Activated naive CD8-positive, alpha-beta T cell (primary cell): ENCODE results near the gene LEMD1.

Experiments
- H3K27ac Mint-ChIP-seq: one replicate; pipeline ENCODE4 v1.8.0; 2021; ENCODE audit warnings: mixed read lengths
- H3K27me3 Mint-ChIP-seq: one replicate; pipeline ENCODE4 v1.8.0; 2021; ENCODE audit warnings: mixed read lengths
- H3K36me3 Mint-ChIP-seq: one replicate; pipeline ENCODE4 v1.8.0; 2021; ENCODE audit warnings: mixed read lengths
- H3K4me1 Mint-ChIP-seq: one replicate; pipeline ENCODE4 v1.8.0; 2021; ENCODE audit warnings: low read depth, mixed read lengths
- H3K4me3 Mint-ChIP-seq: one replicate; pipeline ENCODE4 v1.8.0; 2021; ENCODE audit warnings: mild to moderate bottlenecking, mixed read lengths
- H3K9me3 Mint-ChIP-seq: one replicate; pipeline ENCODE4 v1.8.0; 2021; ENCODE audit warnings: low read depth, mixed read lengths

Gene LEMD1

DNA sequence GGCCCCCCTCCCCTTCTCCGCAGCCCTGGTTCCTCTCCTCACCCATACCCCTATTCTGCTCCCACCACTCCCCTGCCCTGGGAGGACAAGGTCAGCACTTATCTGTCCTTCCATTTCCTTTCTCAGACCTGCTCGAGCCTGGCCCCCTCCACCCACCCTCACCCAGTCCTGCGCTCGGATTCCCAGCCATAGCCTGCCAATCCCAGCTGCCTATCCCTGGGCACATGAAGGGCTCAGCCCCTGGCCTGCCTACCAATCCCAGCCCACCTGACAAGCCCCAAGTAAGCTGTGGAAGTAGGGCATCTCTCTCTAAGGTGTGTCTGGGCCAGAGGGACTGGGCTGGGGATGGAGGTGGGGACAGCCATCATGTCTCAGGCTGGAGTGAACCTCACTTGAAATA is 28.6 kb upstream of the LEMD1 start:
- H3K4me3 Mint-ChIP-seq, result no peak overlapping the region
- H3K27me3 Mint-ChIP-seq, result peaks cover 18% of the 10 kb centered on the region
- no peak overlapping the region for H3K27ac Mint-ChIP-seq

GRCh38 chr1:205449750-205450443 is 28.0 kb upstream of the LEMD1 start:
- no peak overlapping the region for H3K27ac Mint-ChIP-seq
- peaks cover 2% of the 10 kb centered on the region for H3K4me1 Mint-ChIP-seq
- no peaks in the 10 kb centered on the region for H3K9me3 Mint-ChIP-seq
- H3K27me3 Mint-ChIP-seq, result peaks cover 18% of the 10 kb centered on the region
- no peaks in the 10 kb centered on the region for H3K36me3 Mint-ChIP-seq
- no peak overlapping the region for H3K4me3 Mint-ChIP-seq

More for the DNA sequence above, 28.6 kb upstream of the LEMD1 start:
- Mint-ChIP-seq H3K36me3 (no peaks in the 10 kb centered on the region), H3K4me1 (peaks cover 2% of the 10 kb centered on the region), H3K9me3 (no peaks in the 10 kb centered on the region)

DNA sequence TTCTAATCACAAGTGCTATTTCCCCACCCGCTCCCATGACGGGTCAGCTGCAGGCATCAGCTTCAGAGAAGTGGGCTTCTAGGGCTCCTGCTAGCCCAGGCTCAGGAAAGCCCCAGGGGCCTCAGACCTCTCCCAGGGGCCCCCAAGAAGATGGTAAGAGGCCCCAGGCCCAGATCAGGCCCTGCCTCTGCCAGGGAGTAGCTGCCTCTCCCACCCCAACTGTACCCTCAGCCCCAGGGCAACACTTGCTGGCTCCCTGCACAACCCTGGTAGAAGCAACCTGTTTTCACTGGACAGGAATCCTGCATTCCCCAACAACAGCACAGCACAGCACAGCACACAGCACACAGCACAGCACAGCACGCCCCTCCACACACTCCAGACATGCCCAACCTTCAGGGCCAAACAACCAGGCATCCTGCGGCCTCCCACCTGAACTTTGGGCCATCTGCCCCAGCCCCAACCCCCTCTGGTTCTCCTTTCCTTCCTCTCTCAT is 27.4 kb upstream of the LEMD1 start:
- Mint-ChIP-seq H3K27me3 (peaks cover 13% of the 10 kb centered on the region), H3K27ac (no peak overlapping the region), H3K4me1 (no peaks in the 10 kb centered on the region), H3K4me3 (no peak overlapping the region), H3K36me3 (no peaks in the 10 kb centered on the region), H3K9me3 (no peaks in the 10 kb centered on the region)

GRCh38 chr1:205448540-205449253 is 26.8 kb upstream of the LEMD1 start:
- Mint-ChIP-seq H3K27me3 (peaks cover 11% of the 10 kb centered on the region), H3K4me1 (no peaks in the 10 kb centered on the region), H3K36me3 (no peaks in the 10 kb centered on the region), H3K9me3 (no peaks in the 10 kb centered on the region), H3K4me3 (no peak overlapping the region), H3K27ac (no peak overlapping the region)

GRCh38 chr1:205447457-205448341 is 25.8 kb upstream of the LEMD1 start:
- H3K4me3 Mint-ChIP-seq, result no peak overlapping the region
- H3K4me1 Mint-ChIP-seq, result no peaks in the 10 kb centered on the region
- no peaks in the 10 kb centered on the region for H3K36me3 Mint-ChIP-seq
- no peak overlapping the region for H3K27ac Mint-ChIP-seq
- H3K9me3 Mint-ChIP-seq, result no peaks in the 10 kb centered on the region
- H3K27me3 Mint-ChIP-seq, result peaks cover 4% of the 10 kb centered on the region

- Mint-ChIP-seq H3K4me1 (peaks cover 1% of the 10 kb centered on the region), H3K27me3 (peaks cover 1% of the 10 kb centered on the region), H3K36me3 (no peaks in the 10 kb centered on the region), H3K27ac (no peak overlapping the region), H3K9me3 (no peaks in the 10 kb centered on the region), H3K4me3 (no peak overlapping the region)
Observed at GRCh38 chr1:205446828-205447227, 25.0 kb upstream of the LEMD1 start.

DNA sequence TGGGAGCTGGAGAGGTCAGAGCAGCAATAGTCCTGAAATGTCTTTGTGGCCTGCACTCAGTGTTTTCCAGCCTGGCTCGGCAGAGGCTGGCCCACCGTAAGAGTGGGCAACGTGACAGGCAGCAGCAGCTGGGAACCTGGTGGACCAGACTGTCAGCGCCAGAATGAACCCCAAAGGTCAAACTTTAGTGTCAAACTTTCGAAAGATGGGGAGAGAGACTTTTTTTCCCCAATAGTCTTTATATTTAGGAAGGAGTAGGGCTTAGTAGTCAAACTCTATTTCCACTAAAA is 23.7 kb upstream of the LEMD1 start:
- Mint-ChIP-seq H3K27ac (no peak overlapping the region), H3K36me3 (no peaks in the 10 kb centered on the region), H3K4me1 (peaks cover 14% of the 10 kb centered on the region), H3K27me3 (no peaks in the 10 kb centered on the region), H3K9me3 (no peaks in the 10 kb centered on the region), H3K4me3 (no peak overlapping the region)

GRCh38 chr1:205444931-205445645 is 23.2 kb upstream of the LEMD1 start:
- Mint-ChIP-seq H3K27ac (no peak overlapping the region), H3K4me3 (no peak overlapping the region), H3K4me1 (peaks cover 17% of the 10 kb centered on the region), H3K27me3 (no peaks in the 10 kb centered on the region), H3K9me3 (no peaks in the 10 kb centered on the region), H3K36me3 (no peaks in the 10 kb centered on the region)

- H3K27me3 Mint-ChIP-seq, result no peaks in the 10 kb centered on the region
- no peak overlapping the region for H3K27ac Mint-ChIP-seq
- H3K9me3 Mint-ChIP-seq, result no peaks in the 10 kb centered on the region
Observed at GRCh38 chr1:205444300-205444930, 22.6 kb upstream of the LEMD1 start.

DNA sequence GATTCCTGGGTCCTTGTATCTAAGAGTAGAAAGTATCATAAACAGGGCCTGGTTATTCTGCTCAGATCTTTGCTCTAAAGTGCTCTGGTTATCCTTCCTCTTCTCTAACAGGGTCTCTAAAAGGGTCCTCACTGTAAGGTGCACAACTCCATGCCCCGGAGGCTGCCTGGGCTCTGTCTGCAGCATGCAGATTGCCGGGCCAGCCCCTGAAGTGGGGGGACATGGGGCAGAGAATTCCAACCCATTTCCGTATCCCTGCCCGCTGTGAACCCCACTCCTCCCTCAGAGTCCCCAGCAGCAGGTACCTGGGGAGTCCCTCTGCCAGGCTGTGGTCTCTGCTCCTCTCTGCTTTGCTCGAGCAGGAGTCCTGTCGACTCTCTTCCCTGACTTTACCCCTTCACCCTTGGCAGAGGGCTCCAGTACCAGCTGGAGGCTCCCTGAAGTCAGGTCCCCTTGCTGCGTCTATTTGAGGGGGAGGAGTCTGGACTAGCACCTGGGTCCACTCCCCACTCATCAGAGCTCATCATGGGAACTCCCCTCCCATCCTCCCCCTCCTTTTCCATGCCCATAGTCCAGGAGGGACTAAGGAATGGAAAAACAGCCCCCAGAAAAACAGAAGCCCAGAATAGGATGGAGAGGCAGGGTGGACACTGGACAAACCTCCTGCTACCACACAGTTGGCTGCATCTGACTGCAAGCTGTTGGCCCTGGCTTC is 21.9 kb upstream of the LEMD1 start:
- no peaks in the 10 kb centered on the region for H3K36me3 Mint-ChIP-seq
- no peaks in the 10 kb centered on the region for H3K9me3 Mint-ChIP-seq
- no peak overlapping the region for H3K27ac Mint-ChIP-seq
- no peak overlapping the region for H3K4me3 Mint-ChIP-seq
- H3K27me3 Mint-ChIP-seq, result no peaks in the 10 kb centered on the region
- peaks cover 24% of the 10 kb centered on the region for H3K4me1 Mint-ChIP-seq

More at GRCh38 chr1:205444300-205444930, 22.6 kb upstream of the LEMD1 start:
- peaks cover 24% of the 10 kb centered on the region for H3K4me1 Mint-ChIP-seq
- no peaks in the 10 kb centered on the region for H3K36me3 Mint-ChIP-seq
- no peak overlapping the region for H3K4me3 Mint-ChIP-seq

GRCh38 chr1:205442051-205442725 is 20.3 kb upstream of the LEMD1 start:
- no peaks in the 10 kb centered on the region for H3K9me3 Mint-ChIP-seq
- H3K4me3 Mint-ChIP-seq, result no peak overlapping the region
- no peak overlapping the region for H3K27ac Mint-ChIP-seq

GRCh38 chr1:205441716-205442050 is 19.8 kb upstream of the LEMD1 start:
- H3K9me3 Mint-ChIP-seq, result no peaks in the 10 kb centered on the region
- H3K27ac Mint-ChIP-seq, result no peak overlapping the region
- H3K4me3 Mint-ChIP-seq, result peak overlapping the region; percentile 81
- no peaks in the 10 kb centered on the region for H3K27me3 Mint-ChIP-seq
- peaks cover 24% of the 10 kb centered on the region for H3K4me1 Mint-ChIP-seq
- H3K36me3 Mint-ChIP-seq, result no peaks in the 10 kb centered on the region

More at GRCh38 chr1:205442051-205442725, 20.3 kb upstream of the LEMD1 start:
- no peaks in the 10 kb centered on the region for H3K36me3 Mint-ChIP-seq
- no peaks in the 10 kb centered on the region for H3K27me3 Mint-ChIP-seq
- H3K4me1 Mint-ChIP-seq, result peaks cover 24% of the 10 kb centered on the region

DNA sequence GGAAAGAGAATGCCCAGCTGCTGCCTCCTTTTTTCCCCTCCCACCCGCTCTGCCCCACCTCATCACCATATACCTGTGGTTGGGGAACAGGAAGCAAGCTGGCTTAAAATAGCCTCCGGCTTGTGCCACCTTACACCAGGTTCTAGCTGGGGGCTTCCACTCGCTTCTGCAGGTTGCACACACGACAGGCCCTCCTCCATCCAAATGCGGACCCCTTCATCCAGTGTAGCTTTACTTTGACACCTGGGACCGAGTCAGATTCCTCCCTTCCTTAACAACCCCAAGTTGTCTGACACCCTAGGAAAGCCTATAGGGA is 19.4 kb upstream of the LEMD1 start:
- Mint-ChIP-seq H3K9me3 (no peaks in the 10 kb centered on the region), H3K27ac (peak overlapping the region; percentile 80), H3K27me3 (no peaks in the 10 kb centered on the region), H3K4me3 (peak overlapping the region; percentile 81), H3K4me1 (peaks cover 24% of the 10 kb centered on the region), H3K36me3 (no peaks in the 10 kb centered on the region)
